H9 (cell line): Measurements from ENCODE around the gene IFIT1B. TPM values are rescaled to one million over a fixed set of nuclear protein-coding genes. Genes with fewer than 3 reads are reported as not detected.

Source experiments
- DNase-seq: peaks from one replicate; pipeline ENCODE4 v3.0.0-alpha.2; 2017
- H2AFZ ChIP-seq: one replicate; pipeline ENCODE4 v1.6.1; 2013; ENCODE audit warnings: mild to moderate bottlenecking, low read length, control low read depth, moderate library complexity
- H2AK5ac ChIP-seq: 2 replicates; pipeline ENCODE4 v1.6.1; 2013; ENCODE audit warnings: low read length, control low read depth, mixed read lengths; ENCODE audit not compliant: insufficient read length
- H2BK120ac ChIP-seq: one replicate; pipeline ENCODE4 v1.6.1; 2013; ENCODE audit warnings: low read depth, mild to moderate bottlenecking, low read length, control low read depth, inconsistent platforms; ENCODE audit not compliant: poor library complexity, severe bottlenecking
- H2BK12ac ChIP-seq: 2 replicates; pipeline ENCODE4 v1.6.1; 2013; ENCODE audit warnings: low read length, control low read depth, mixed read lengths, low read depth; ENCODE audit not compliant: insufficient read length
- H2BK15ac ChIP-seq: 2 replicates; pipeline ENCODE4 v1.6.1; 2013; ENCODE audit warnings: low read depth, low read length, control low read depth
- H2BK20ac ChIP-seq: one replicate; pipeline ENCODE4 v1.6.1; 2013; ENCODE audit warnings: low read depth, mild to moderate bottlenecking, low read length, control low read depth, inconsistent platforms; ENCODE audit not compliant: poor library complexity, severe bottlenecking
- H2BK5ac ChIP-seq: 2 replicates; pipeline ENCODE4 v1.6.1; 2013; ENCODE audit warnings: low read length, control low read depth, mixed read lengths; ENCODE audit not compliant: insufficient read length
- H3K14ac ChIP-seq: 2 replicates; pipeline ENCODE4 v1.6.1; 2013; ENCODE audit warnings: low read length, control low read depth; ENCODE audit not compliant: insufficient read depth
- H3K18ac ChIP-seq: 2 replicates; pipeline ENCODE4 v1.6.1; 2013; ENCODE audit warnings: low read depth, mild to moderate bottlenecking, mixed read lengths, low read length, control low read depth; ENCODE audit not compliant: insufficient read length
- H3K23ac ChIP-seq: 2 replicates; pipeline ENCODE4 v1.6.1; 2013; ENCODE audit warnings: low read length, control low read depth, mixed read lengths, low read depth; ENCODE audit not compliant: insufficient read length
- H3K23me2 ChIP-seq: 2 replicates; pipeline ENCODE4 v1.6.1; 2013; ENCODE audit warnings: low read depth, mild to moderate bottlenecking, mixed read lengths, low read length, control low read depth; ENCODE audit not compliant: insufficient read length, poor library complexity, severe bottlenecking
- H3K27ac ChIP-seq: 2 replicates; pipeline ENCODE4 v1.5.1; 2013; ENCODE audit warnings: low read length, control low read depth, mixed read lengths, low read depth; ENCODE audit not compliant: insufficient read length
- H3K27me3 ChIP-seq: 2 replicates; pipeline ENCODE4 v1.6.1; 2013; ENCODE audit warnings: low read length, control low read depth, inconsistent platforms; ENCODE audit not compliant: insufficient read depth
- H3K4ac ChIP-seq: 2 replicates; pipeline ENCODE4 v1.6.1; 2013; ENCODE audit warnings: low read depth, mild to moderate bottlenecking, control low read depth, inconsistent platforms, low read length, moderate library complexity
- H3K4me1 ChIP-seq: 2 replicates; pipeline ENCODE4 v1.6.1; 2013; ENCODE audit warnings: low read length, control low read depth, inconsistent platforms; ENCODE audit not compliant: insufficient read depth
- H3K4me2 ChIP-seq: 2 replicates; pipeline ENCODE4 v1.6.1; 2013; ENCODE audit warnings: low read length, control low read depth, mixed read lengths; ENCODE audit not compliant: insufficient read length, insufficient read depth
- H3K56ac ChIP-seq: 2 replicates; pipeline ENCODE4 v1.6.1; 2013; ENCODE audit warnings: low read depth, mild to moderate bottlenecking, mixed read lengths, low read length, control low read depth; ENCODE audit not compliant: insufficient read length
- H3K79me1 ChIP-seq: 2 replicates; pipeline ENCODE4 v1.6.1; 2013; ENCODE audit warnings: low read depth, mild to moderate bottlenecking, moderate library complexity, low read length, control low read depth, inconsistent platforms; ENCODE audit not compliant: insufficient read depth, poor library complexity, severe bottlenecking
- H3K79me2 ChIP-seq: 2 replicates; pipeline ENCODE4 v1.6.1; 2013; ENCODE audit warnings: low read length, control low read depth, inconsistent platforms; ENCODE audit not compliant: insufficient read depth
- H3K9ac ChIP-seq: 2 replicates; pipeline ENCODE4 v1.6.1; 2013; ENCODE audit warnings: low read length, control low read depth, mixed read lengths; ENCODE audit not compliant: insufficient read length; ENCODE audit errors: extremely low read depth
- H3K9me3 ChIP-seq: one replicate; pipeline ENCODE4 v1.6.1; 2013; ENCODE audit warnings: low read depth, low read length, inconsistent platforms; ENCODE audit not compliant: control insufficient read depth
- H3T11ph ChIP-seq: one replicate; pipeline ENCODE4 v1.6.1; 2013; ENCODE audit warnings: mild to moderate bottlenecking, low read length, control low read depth, inconsistent platforms
- H4K20me1 ChIP-seq: one replicate; pipeline ENCODE4 v1.6.1; 2013; ENCODE audit not compliant: control insufficient read depth, insufficient read length, insufficient read depth
- H4K5ac ChIP-seq: 2 replicates; pipeline ENCODE4 v1.6.1; 2013; ENCODE audit warnings: low read depth, mild to moderate bottlenecking, mixed read lengths, low read length, control low read depth; ENCODE audit not compliant: insufficient read length
- H4K8ac ChIP-seq: replicated peaks from 2 replicates; pipeline ENCODE4 v1.6.1; 2013; ENCODE audit warnings: low read length, control low read depth, mixed read lengths, low read depth; ENCODE audit not compliant: insufficient read length
- H4K91ac ChIP-seq: 2 replicates; pipeline ENCODE4 v1.6.1; 2013; ENCODE audit warnings: low read depth, mild to moderate bottlenecking, moderate library complexity, mixed read lengths, low read length, control low read depth; ENCODE audit not compliant: insufficient read length
- H3K27ac Mint-ChIP-seq, 3 experiments: 2 replicates in 2 of 3; 3 replicates in 1 of 3; pipeline ENCODE4 v1.8.0; 2020 to 2021; ENCODE audit warnings: mixed read lengths in 3 of 3, mild to moderate bottlenecking in 1 of 3, moderate library complexity in 1 of 3
- H3K27me3 Mint-ChIP-seq: 2 replicates; pipeline ENCODE4 v1.8.0; 2021; ENCODE audit warnings: low read depth, mild to moderate bottlenecking, moderate library complexity, mixed read lengths
- H3K36me3 Mint-ChIP-seq, 3 experiments: 2 replicates in 2 of 3; 3 replicates in 1 of 3; pipeline ENCODE4 v1.8.0; 2020 to 2021; ENCODE audit warnings: low read depth in 3 of 3, mixed read lengths in 3 of 3; ENCODE audit not compliant: insufficient read depth in 1 of 3
- H3K4me1 Mint-ChIP-seq, 2 experiments: 2 replicates each; pipeline ENCODE4 v1.8.0; 2020; ENCODE audit warnings: mixed read lengths in 2 of 2
- H3K4me3 Mint-ChIP-seq, 2 experiments: 2 replicates in 1 of 2; 3 replicates in 1 of 2; pipeline ENCODE4 v1.8.0; 2020 to 2021; ENCODE audit warnings: mild to moderate bottlenecking in 2 of 2, mixed read lengths in 2 of 2, moderate library complexity in 1 of 2
- H3K9me3 Mint-ChIP-seq, 2 experiments: 2 replicates in 1 of 2; 3 replicates in 1 of 2; pipeline ENCODE4 v1.8.0; 2020; ENCODE audit warnings: mild to moderate bottlenecking in 2 of 2, mixed read lengths in 2 of 2, moderate library complexity in 1 of 2
- CTCF ChIP-seq: fragments of 200-600 bp; sonication (generic); conservative IDR thresholded peaks from 3 replicates; pipeline ENCODE4 v1.8.0; 2021; ENCODE audit warnings: antibody characterized with exemption, mild to moderate bottlenecking
- total RNA-seq: library from RNA; stranded (reverse); gene quantifications from 2 replicates; pipeline ENCODE4 v1.2.1, GENCODE V29; 2021

The IFIT1B gene
- total RNA-seq, 1 experiment from 2014 or later, result not detected

GRCh38 chr10:89362929-89363328 is 14.9 kb upstream of the IFIT1B start:
- H3K27me3 ChIP-seq, result no peaks in the 10 kb centered on the region
- no peak overlapping the region for H2BK120ac ChIP-seq
- H3K56ac ChIP-seq, result no peak overlapping the region
- no peak overlapping the region for H3K14ac ChIP-seq
- Mint-ChIP-seq H3K4me1 (peaks cover 6% of the 10 kb centered on the region in 2 experiments), H3K27ac (no peak overlapping the region), H3K36me3 (peaks cover 0 to 2% (median 2%) of the 10 kb centered on the region in 3 experiments; a peak in 2 of 7 replicates), H3K27me3 (no peaks in the 10 kb centered on the region; the same call in 1 of the 2 replicates), H3K4me3 (no peak overlapping the region), H3K9me3 (peaks cover 2% of the 10 kb centered on the region in 2 experiments; a peak in 2 of 5 replicates)
- H3K27ac ChIP-seq, result no peak overlapping the region
- DNase-seq, result no peak
- H3K9me3 ChIP-seq, result no peaks in the 10 kb centered on the region
- H3K4me1 ChIP-seq, result no peaks in the 10 kb centered on the region
- no peak overlapping the region for H2BK20ac ChIP-seq
- H3K23ac ChIP-seq, result no peak overlapping the region
- H2AFZ ChIP-seq, result no peak overlapping the region
- no peaks in the 10 kb centered on the region for H3K79me2 ChIP-seq
- no peak overlapping the region for H3T11ph ChIP-seq
- no peak overlapping the region for H4K8ac ChIP-seq
- H3K18ac ChIP-seq, result no peak overlapping the region
- no peak overlapping the region for H2BK5ac ChIP-seq
- no peak overlapping the region for H2BK15ac ChIP-seq
- H3K4me2 ChIP-seq, result no peak overlapping the region
- no peaks in the 10 kb centered on the region for H4K20me1 ChIP-seq
- H4K5ac ChIP-seq, result no peak overlapping the region
- H3K79me1 ChIP-seq, result no peaks in the 10 kb centered on the region
- H2BK12ac ChIP-seq, result no peak overlapping the region
- no peak overlapping the region for H3K4ac ChIP-seq
- no peak overlapping the region for H4K91ac ChIP-seq
- no peak for TF ChIP-seq CTCF
- no peaks in the 10 kb centered on the region for H3K23me2 ChIP-seq
- no peak overlapping the region for H2AK5ac ChIP-seq
- no peak overlapping the region for H3K9ac ChIP-seq
